GM18907 (cell line): ENCODE results near the gene ZNF471.

ENCODE experiments used
- ATAC-seq: cut with Tn5 transposase; IDR thresholded peaks from one replicate; pipeline ENCODE4 v1.9.1; 2021; ENCODE audit warnings: mild to moderate bottlenecking, moderate library complexity; ENCODE audit not compliant: unreplicated experiment

Gene ZNF471

DNA sequence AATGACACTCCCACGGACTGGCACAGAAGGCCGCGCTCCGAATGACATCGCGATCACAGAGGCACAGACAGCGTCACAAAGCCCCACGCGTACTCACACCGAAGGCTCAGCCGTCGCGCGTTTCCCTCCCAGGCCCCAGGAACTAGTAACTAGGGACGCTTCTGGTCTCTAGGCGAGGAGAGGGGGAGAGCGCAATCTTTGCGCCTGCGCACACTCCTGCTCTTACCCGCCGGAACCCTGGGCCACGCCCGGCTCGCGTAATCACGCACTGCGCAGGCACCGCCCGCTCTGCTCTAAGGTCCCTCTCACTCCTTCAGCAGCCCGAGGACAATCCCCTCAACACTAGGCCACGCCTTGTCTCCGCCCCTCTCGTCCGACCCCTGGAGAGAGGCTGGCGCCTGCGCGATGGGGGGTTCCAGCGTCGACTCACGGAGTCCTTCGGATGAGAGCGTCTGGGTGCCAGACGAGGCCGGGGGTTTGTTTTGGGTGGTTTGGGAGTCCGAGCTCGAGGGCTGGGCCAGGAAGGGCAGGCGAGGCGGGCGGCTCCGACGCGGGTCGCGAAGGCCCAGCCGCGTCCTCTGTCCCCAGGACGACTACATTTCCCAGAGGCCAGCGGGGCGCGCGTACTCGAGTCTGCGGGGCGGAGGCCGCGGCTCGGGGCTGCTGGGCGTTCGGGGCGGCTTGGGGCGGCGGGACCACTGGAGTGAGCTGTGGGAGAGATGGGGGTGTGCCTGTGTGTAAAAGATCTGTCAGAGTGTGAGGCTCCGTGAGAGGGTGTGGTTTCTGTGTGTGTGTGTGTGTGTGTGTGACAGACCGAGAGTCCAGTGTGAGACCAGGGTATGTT is at the start of gene ZNF471:
Gene ZNF471 (plus strand): TSS at position 410 of the 844 bp plus-strand sequence. CDS start 3,717 bp downstream, outside the sequence.
- no peak for ATAC-seq

DNA sequence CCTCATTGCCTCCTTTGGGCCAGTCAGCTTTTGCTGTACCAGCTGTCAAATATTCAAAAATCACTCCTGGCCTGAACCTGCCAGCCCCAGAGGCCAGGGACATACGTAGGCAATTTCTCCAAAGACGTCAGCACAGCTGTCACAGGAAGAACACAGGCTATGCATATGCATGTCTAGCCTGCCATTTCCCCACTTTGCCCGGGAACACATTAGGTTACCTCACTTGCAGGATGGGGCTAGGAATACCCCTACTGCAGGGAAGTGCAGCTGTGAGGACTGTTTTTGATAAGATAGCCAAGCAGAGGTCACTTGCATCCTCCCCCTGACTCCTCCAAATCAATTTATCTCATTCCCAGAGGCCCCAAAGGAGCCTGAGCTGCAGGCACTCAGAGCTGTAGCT is 33.3 kb upstream of the ZNF471 start:
- ATAC-seq, result no peak

DNA sequence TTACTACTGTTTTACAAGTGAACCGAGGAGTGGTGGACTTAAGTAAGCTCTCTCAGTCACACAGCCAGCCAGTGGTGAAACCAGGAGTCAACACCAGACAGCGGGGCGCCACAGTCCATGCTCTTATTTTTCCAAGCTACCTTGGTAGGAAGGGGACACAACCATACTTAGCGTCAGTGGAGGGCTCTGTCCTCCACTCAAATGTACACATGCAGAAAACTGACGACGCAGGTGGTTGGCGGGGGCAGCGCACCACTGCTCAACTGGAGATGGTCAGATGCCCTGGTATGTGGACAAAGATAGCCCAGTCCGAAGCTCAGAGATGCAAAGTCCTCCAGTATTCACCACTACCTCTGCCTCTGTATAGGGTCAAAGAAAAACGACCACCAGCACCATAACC is 31.6 kb upstream of the ZNF471 start:
- no peak for ATAC-seq

DNA sequence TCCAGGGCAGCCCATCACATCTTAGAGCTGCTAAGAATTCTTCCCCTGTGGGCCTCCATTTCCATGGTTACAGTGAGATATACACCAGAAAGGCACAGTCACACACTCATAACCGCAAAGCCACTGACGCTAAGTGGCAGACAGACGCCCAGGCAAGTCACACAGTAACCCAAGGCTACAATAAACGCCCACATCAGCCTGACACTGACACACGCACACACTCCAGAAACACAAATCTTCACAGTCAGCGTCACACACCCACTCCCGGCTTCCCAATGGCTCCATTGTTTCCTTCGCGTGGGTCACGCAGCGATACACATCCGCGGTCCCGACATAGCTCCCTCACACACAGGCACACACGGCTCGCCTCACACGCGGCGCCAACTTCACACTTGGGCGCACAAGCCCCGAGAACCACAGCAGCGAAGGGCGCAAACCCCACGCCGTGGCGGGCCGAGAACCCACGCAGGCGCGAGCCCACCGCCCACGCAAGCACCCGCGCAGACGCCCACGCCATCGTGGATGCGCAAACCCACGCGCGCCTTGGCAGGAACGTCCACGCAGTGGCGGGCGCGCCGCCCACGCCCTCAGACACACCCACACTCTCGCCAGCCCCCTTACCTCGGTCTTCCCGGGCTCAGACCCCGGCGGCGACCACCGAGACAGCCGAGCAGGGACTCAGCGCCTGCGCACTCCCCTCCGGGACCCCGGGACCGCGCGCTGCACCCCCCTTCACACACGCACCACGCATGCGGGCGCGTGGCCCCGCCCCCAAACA is 30.8 kb upstream of the ZNF471 start, which contains the start of gene ZNF667:
Gene ZNF667 (minus strand): TSS at position 695 of the 778 bp plus-strand sequence. CDS start 14,975 bp downstream, outside the sequence.
- no peak for ATAC-seq

DNA sequence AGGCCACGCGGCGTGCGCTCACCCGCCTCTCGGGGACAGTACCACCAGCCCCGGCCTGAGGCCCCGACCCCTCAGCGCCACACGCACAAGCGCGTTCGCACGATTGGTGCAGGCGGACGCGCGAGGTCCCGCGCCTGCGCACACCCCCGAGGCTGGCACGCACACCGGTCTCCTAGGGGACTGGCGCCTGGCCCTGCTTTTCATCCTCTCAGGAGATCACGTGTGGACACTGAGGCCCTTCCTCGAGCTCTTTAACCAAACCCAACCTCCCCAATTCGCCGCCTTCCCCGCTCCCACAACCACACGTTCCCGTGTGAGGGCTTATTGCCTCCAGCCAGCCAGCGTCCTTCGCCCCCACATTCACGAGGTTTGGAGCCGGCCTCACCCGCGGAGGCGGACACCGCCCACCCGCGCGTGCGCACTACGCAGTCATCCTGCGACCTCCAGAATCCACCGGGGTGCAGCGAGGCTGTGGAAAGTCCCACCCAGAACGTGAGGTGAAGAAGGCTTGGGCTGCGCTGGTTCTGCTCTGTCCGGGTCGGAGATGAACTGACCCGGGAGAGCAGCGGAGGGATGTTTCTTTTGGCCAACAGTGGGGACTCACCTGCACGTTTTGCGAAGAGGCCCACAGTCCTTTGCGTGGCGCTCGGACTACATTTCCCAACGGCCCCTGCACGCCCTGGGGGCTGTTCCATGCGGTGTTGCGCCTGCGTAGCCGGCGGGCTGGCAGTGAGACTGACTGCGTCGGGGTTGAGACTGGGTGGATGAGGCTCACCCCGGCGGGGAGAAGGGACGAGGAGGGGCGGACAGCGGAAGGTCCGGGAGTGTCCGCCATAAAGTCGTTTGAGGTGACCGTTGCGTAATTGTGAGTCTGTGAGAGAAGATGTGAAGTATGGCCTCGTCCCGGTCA is 30.0 kb upstream of the ZNF471 start:
- ATAC-seq, result no peak

DNA sequence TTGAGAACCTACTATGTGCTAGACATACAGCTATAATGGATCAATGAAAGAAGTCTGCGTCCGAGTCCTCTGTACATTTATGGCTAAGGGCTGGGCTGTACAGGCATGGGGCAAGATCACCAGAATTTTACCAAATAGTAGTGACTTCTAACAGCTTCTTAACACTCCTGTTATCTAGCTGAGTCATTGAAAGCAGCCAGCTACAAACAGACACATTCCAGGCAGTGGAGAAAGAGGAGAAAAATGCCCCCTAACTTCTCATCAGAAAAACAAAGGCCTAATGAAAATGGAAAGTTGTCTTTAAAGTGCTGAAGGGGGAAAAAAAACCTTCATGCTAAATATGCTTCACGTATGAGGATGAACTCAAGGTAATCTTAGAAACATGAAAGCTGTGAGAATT is 16.3 kb upstream of the ZNF471 start:
- no peak for ATAC-seq

DNA sequence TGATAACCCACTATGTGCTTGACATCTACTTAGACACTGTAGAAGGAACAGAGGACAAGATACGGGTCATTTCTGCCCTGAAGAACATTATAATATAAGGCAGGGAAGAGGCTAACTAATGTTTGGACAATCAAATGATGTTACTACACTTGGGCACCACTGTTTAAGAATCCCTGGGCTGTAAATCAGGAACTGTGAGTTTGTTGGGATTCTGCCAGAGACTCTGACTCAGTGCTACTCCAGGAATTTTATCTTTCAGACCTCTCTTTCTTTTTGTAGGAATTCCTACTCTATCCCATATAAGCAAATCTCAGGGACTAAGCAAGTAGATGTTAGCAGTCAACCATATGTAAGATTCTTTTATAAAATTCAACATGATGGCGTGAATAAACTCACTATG is 3.1 kb upstream of the ZNF471 start:
- ATAC-seq, result no peak

DNA sequence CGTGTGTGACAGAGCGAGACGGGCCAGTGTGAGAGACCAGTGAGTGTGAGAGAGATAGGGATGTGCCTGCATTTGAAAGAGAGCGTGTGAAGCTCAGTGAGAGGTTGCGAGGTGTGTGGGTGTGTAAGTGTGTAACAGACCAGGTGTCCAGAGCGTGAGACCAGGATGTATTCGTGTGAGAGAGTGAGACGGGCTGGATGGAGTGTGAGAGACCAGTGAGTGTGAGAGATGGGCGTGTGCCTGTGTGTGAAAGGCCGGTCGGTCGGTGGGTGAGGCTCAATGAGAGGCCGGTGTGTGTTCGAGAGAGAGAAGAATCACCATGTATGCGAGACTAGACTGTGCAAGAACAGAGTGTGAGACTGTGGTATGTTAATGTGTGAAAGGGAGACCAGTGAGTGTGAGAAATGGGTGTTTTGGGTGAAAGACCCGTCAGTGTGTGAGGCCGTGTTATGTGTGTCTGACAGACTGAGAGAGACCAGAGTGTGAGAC is 679 bp downstream of the ZNF471 start:
- ATAC-seq, result no peak

DNA sequence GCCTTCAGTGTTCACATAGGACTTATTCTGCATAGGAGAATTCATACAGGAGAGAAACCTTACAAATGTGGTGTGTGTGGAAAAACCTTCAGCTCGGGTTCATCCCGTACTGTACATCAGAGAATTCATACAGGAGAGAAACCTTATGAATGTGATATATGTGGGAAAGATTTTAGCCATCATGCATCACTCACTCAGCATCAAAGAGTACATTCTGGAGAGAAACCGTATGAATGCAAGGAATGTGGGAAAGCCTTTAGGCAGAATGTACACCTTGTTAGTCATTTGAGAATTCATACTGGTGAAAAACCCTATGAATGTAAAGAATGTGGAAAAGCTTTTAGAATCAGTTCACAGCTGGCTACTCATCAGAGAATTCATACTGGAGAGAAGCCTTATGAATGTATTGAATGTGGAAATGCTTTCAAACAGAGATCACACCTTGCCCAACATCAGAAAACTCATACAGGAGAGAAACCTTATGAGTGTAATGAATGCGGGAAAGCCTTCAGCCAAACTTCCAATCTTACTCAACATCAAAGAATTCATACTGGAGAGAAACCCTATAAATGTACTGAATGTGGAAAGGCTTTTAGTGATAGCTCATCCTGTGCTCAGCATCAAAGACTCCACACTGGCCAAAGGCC is 17.7 kb downstream of the ZNF471 start:
- no peak for ATAC-seq

DNA sequence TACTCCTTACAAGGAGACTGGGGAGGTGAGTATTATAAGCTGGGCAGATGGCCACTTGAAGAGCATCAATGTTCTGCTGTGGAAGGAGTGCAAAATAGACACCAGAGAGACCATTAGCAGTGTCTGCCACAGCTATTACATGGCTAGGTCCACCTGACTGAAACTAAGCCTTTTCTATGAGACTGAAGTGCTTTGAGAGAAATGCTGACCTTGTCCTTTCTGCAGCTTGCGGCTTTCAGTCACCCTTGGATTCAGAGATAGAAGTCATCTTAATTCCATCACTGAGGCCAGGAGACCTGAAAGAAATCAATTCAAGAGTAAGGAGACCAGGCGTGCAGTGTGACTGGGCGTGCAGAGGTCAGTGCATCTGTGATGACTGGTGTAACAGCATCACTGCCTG is 29.8 kb downstream of the ZNF471 start:
- ATAC-seq, result no peak

DNA sequence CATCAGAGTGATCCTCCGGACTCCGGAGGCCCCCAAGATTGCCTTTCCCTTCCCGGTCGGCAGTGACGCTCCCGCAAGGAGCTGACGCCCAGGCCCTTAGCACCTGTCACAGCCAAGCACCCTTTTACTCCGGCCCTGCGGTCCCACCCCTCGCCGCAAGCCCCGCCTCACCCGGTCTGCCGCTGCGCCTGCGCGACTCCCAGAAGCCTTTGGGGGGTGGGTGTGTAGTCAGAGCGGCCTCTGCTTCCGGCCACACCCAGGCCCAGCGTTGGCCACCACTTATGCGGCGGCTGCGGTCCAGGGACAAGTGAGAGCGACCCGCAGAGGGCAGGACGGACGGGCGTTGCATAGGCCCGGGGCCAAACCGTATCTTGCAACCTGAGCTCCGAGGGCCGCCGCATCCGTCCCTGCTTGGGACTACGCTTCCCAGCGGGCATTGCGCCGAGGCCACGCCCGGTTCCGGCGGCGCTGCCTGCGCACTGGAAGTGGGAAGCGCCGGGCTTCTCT is 30.7 kb downstream of the ZNF471 start:
- peak; percentile 82 for ATAC-seq

DNA sequence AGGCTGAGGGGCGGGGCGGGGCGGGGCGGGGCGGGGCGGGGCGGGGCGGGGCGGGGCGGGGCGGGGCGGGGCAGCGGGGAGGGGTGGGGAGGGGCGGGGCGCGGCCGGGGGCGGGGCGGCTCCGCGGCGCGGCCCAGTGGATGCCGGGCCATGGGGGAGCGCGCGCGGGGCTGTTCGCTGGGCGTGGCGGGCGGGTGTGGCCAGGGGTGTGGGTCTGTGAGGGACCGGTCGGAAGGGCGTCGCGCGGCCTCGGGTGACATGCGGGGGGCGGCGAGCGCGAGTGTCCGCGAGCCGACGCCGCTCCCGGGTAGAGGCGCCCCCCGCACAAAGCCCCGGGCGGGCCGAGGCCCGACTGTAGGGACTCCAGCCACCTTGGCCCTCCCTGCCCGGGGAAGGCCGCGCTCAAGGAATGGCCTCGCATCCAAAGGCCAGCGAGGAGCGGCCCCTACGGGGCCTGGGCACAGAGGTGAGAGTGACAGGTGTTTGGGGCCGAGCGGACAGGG is 31.2 kb downstream of the ZNF471 start, which contains the start of gene ZFP28:
Gene ZFP28 (plus strand): TSS at position 188 of the 503 bp plus-strand sequence. CDS start 71 bp downstream, at position 259.
- ATAC-seq, result peak; percentile 42

DNA sequence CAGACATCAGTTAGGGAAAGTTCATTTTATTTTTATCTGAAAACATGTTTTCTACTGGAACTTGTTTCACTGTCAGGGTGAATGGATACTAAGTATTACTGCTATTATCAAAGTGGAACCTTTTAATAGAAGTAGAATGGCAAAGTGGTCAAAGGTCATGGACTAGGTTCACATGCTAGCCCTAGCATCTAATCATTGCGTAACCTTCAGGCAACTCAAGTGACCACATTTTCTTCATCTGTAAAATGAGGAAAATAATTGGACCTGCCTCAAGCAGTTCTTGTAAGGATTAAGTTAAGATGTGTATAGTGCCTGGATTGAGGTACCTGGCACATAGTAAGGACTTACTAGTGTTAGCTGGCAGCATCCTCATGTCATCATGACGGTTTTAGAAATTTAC is 36.1 kb downstream of the ZNF471 start:
- ATAC-seq, result no peak

DNA sequence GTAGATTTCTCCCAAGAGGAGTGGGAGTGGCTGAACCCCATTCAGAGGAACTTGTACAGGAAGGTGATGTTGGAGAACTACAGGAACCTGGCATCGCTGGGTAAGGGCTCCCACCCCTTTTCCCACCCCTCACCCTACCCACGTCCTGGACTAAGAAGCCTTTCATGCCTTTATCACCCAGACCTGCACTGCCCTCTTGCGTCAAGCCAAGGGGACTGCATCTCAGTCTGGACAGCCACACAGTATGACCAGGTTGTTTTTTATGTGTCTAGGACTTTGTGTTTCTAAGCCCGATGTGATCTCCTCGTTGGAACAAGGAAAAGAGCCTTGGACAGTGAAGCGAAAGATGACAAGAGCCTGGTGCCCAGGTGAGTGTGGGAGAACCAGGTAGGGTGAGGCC is 39.9 kb downstream of the ZNF471 start:
- ATAC-seq, result no peak

DNA sequence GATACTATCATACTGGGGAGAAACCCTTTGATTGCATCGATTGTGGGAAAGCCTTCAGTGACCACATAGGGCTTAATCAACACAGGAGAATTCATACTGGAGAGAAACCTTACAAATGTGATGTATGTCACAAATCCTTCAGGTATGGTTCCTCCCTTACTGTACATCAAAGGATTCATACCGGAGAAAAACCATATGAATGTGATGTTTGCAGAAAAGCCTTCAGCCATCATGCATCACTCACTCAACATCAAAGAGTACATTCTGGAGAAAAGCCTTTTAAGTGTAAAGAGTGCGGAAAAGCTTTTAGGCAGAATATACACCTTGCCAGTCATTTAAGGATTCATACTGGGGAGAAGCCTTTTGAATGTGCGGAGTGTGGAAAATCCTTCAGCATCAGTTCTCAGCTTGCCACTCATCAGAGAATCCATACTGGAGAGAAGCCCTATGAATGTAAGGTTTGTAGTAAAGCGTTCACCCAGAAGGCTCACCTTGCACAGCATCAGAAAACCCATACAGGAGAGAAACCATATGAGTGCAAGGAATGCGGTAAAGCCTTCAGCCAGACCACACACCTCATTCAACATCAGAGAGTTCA is 46.7 kb downstream of the ZNF471 start:
- no peak for ATAC-seq

DNA sequence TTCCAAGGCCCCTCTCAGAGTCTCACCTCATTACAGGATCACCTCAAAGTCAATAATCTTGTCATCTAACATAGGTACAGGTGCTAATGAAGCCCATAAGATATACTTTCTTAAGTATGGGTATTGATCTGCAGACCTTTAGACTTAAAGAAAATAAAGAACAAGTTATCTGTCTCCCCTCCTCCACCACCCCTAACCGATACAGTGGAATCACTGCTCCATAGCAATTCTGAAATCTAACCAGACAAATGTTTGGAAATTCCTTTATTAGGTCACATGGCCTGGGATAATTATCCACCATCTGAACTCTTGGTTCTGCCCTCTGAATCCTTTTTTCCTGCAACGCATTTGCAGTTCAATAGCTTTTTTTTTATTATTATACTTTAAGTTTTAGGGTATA is 55.1 kb downstream of the ZNF471 start:
- ATAC-seq, result no peak

DNA sequence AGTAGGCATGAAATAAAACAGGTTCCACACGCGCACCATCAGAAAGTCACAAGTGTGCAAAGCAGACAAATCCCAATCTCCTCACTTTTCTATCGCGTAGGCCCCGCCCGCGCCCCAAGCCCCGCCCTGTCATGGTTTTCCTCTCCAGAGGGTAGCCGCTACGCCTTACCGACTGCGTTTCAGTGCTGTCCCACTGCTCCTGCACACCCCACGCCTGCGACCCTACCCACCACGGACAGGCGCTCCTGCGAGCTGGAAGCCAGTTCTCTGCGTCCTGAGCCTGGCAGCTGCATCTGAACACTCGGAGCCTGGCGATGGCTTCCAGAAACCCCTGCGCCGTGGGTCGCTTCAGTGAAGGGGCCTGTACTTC is 59.2 kb downstream of the ZNF471 start:
- ATAC-seq, result peak; percentile 32

DNA sequence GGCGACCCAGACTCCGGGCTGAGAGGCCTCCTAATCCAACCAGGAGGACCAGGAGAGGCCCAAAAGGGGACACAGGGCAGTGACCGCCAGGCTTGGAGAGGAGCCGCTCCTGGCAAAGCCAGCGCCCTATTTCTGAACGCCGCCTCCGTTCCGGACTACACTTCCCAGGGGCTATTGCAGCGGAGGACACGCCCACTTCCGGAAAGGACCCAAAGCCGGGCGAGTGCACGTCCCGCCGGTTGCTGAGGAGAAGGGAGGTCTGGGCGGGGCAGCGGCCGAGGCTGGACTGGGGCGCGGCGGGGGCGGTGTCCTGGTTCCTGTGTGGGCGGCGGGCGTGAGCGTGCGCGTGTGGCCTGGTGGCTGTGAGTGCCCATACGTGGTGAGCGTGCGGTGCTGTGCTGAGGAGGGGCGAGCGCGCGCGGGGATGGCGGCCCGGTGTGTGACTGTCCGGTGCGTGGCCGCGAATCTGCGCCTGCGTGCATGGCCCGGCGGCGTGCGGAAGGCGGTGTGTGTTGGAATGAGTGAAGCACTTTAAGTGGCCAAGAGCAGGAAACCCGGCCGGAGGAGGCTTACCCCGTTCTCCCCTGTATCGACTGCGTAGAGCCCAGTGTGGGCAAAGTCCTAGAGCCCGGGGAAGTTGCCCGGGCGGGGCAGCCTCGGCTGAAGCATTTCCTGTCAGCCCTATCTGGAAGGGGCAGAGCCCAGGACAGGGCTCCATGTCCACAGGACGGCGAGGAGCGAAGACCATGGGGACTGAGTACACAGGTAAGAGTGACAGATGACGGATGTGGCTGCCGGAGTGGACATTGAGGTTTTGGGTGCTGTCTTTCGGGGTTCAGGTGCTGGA is 59.8 kb downstream of the ZNF471 start, which contains the start of gene ZNF470:
Gene ZNF470 (plus strand): TSS at position 195 of the 847 bp plus-strand sequence. CDS start 2,844 bp downstream, outside the sequence.
- peak; percentile 97 for ATAC-seq
